Measurements from ENCODE around the gene PPP2R1A.

- TF ChIP-seq, protein P1, sequence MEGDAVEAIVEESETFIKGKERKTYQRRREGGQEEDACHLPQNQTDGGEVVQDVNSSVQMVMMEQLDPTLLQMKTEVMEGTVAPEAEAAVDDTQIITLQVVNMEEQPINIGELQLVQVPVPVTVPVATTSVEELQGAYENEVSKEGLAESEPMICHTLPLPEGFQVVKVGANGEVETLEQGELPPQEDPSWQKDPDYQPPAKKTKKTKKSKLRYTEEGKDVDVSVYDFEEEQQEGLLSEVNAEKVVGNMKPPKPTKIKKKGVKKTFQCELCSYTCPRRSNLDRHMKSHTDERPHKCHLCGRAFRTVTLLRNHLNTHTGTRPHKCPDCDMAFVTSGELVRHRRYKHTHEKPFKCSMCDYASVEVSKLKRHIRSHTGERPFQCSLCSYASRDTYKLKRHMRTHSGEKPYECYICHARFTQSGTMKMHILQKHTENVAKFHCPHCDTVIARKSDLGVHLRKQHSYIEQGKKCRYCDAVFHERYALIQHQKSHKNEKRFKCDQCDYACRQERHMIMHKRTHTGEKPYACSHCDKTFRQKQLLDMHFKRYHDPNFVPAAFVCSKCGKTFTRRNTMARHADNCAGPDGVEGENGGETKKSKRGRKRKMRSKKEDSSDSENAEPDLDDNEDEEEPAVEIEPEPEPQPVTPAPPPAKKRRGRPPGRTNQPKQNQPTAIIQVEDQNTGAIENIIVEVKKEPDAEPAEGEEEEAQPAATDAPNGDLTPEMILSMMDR (IDR thresholded peaks at IDR 0.05), result no peak
- no peak for TF ChIP-seq POLR2A (IDR thresholded peaks at IDR 0.05)
Measured at GRCh38 chr19:52217576-52217975, 27.7 kb downstream of the PPP2R1A start.

All from transverse colon (tissue), 3 donors.